HepG2 (cell line): ENCODE measurements around the gene KSR1. TPM values are rescaled to one million over a fixed set of nuclear protein-coding genes. Genes with fewer than 3 reads are reported as not detected.

Experiments used
- ATAC-seq: fragments of 200-7000 bp; cut with Tn5 transposase; 3 replicates; pipeline ENCODE4 v1.9.1; 2020; ENCODE audit warnings: mild to moderate bottlenecking, moderate library complexity
- BruUV-seq: library from RNA; stranded (reverse); fragments of 400-500 nt; replicated peaks from 2 replicates; lab custom pipeline; 2021; lab: Mats Ljungman, UMichigan
- CTCF ChIA-PET: fragments of 300-600 bp; formaldehyde crosslinking; extraction: SDS; loops from one replicate; lab custom pipeline; 2021; ENCODE audit warnings: low total read pairs, inconsistent platforms, low intra/inter-chr PET ratio; lab: Yijun Ruan, JAX
- POLR2A ChIA-PET: fragments of 350-600 bp; sonication (Branson Sonifier 250); formaldehyde crosslinking; loops from one replicate; lab custom pipeline; 2020; ENCODE audit warnings: antibody characterized with exemption, inconsistent platforms; lab: Yijun Ruan, JAX
- DNase-seq: peaks from one replicate; pipeline ENCODE4 v3.0.0-alpha.2; 2015; ENCODE audit warnings: low spot score
- FAIRE-seq: peaks from 3 replicates; lab custom pipeline; 2011; peaks lifted over from hg19 to GRCh38; lab: Jason Lieb, UNC
- H2AFZ ChIP-seq: one replicate; pipeline ENCODE4 v1.6.1; 2011; ENCODE audit warnings: low read length, inconsistent platforms
- H3K27ac ChIP-seq: fragments of 300-600 bp; 3 replicates; pipeline ENCODE4 v1.8.0; 2011; ENCODE audit warnings: mixed run types, mild to moderate bottlenecking, mixed read lengths, low read length, inconsistent platforms; ENCODE audit not compliant: insufficient read depth; ENCODE audit errors: extremely low read length
- H3K27me3 ChIP-seq, 2 experiments: fragments of 200-600 bp in 1 of 2; 2 replicates in 1 of 2; 3 replicates in 1 of 2; pipeline versions ENCODE4 v1.6.0 to v1.8.0; 2011; ENCODE audit warnings: low read length in 2 of 2, mild to moderate bottlenecking in 2 of 2, moderate library complexity in 2 of 2, inconsistent platforms in 1 of 2; ENCODE audit not compliant: insufficient read depth in 2 of 2, control insufficient read depth in 1 of 2
- H3K36me3 ChIP-seq, 2 experiments: fragments of 200-600 bp in 1 of 2; replicated peaks in 1 of 2; 2 replicates in 1 of 2; 3 replicates in 1 of 2; pipeline versions ENCODE4 v1.5.1 to v1.8.0; 2011; ENCODE audit warnings: low read length in 2 of 2, inconsistent platforms in 1 of 2; ENCODE audit not compliant: insufficient read depth in 2 of 2, control insufficient read depth in 1 of 2
- H3K4me1 ChIP-seq: 2 replicates; pipeline ENCODE4 v1.5.1; 2012; ENCODE audit warnings: low read length, inconsistent platforms; ENCODE audit not compliant: insufficient read depth
- H3K4me2 ChIP-seq: 2 replicates; pipeline ENCODE4 v1.6.0; 2011; ENCODE audit warnings: low read depth, low read length, inconsistent platforms
- H3K4me3 ChIP-seq, 3 experiments: fragments of 200-600 bp in 1 of 3; sonication (generic), shearing (Covaris generic) in 1 of 3; replicated peaks in 1 of 3; 2 replicates each; pipeline ENCODE4 v1.5.1; 2011 to 2016; ENCODE audit warnings: low read length in 3 of 3, inconsistent platforms in 2 of 3, low read depth in 2 of 3, mild to moderate bottlenecking in 2 of 3, control low read depth in 1 of 3, mixed read lengths in 1 of 3; ENCODE audit not compliant: insufficient read depth in 1 of 3
- H3K79me2 ChIP-seq: one replicate; pipeline ENCODE4 v1.6.1; 2011; ENCODE audit warnings: low read length, inconsistent platforms; ENCODE audit not compliant: insufficient read depth
- H3K9ac ChIP-seq: 2 replicates; pipeline ENCODE4 v1.6.0; 2011; ENCODE audit warnings: mild to moderate bottlenecking, low read depth, low read length, inconsistent platforms; ENCODE audit not compliant: insufficient read depth
- H3K9me3 ChIP-seq: 2 replicates; pipeline ENCODE4 v1.5.1; 2012; ENCODE audit warnings: mild to moderate bottlenecking, low read length
- H4K20me1 ChIP-seq: 2 replicates; pipeline ENCODE4 v1.6.0; 2011; ENCODE audit warnings: inconsistent platforms, mild to moderate bottlenecking, low read length, moderate library complexity; ENCODE audit not compliant: insufficient read depth
- MBNL3 ChIP-seq: fragments of 250-450 bp; sonication (Bioruptor Pico); conservative IDR thresholded peaks from 2 replicates; pipeline ENCODE4 v1.8.0; 2022; ENCODE audit warnings: mild to moderate bottlenecking, inconsistent platforms
- SOX5 ChIP-seq: IDR thresholded peaks from 2 replicates; pipeline ENCODE4 v1.6.1; 2016; ENCODE audit warnings: borderline replicate concordance
- ZFP82 ChIP-seq: sonication (generic); formaldehyde crosslinking; IDR thresholded peaks from 2 replicates; pipeline ENCODE4 v1.5.1; 2020; ENCODE audit warnings: mild to moderate bottlenecking, missing genetic modification reagents, borderline replicate concordance
- WGBS: methylation state at CpG from one replicate; pipeline ENCODE4 v1.1.6; 2017; ENCODE audit warnings: low lambda C conversion rate; 5-methylcytosine and 5-hydroxymethylcytosine counted together
- in situ Hi-C: cut with HindIII; loops from 2 replicates; pipeline ENCODE4 v1.10.0; 2017; ENCODE audit warnings: low pct_unique_long_range_greater_than_20kb; ENCODE audit not compliant: extremely low pct_ligation_motif_present
- intact Hi-C: fragments of 100-400 bp; cut with micrococcal nuclease; formaldehyde crosslinking; loops from one replicate; pipeline ENCODE4 v1.10.0; 2022; ENCODE audit not compliant: unreplicated experiment
- polyA plus RNA-seq, 8 experiments: library from polyadenylated mRNA; depleted of rRNA in 3 of 8; stranded (reverse) in 7 of 8; unstranded in 1 of 8; fragments of >200 nt; fragmentation: Illumina TruSeq in 4 of 8; extraction: Trizol in 4 of 8; gene quantifications; 2 replicates each; pipeline versions ENCODE4 v1.2.1 to v1.2.3, GENCODE V29; 2011 to 2016; ENCODE audit warnings: low read depth in 4 of 8, missing spikeins in 1 of 8, mixed read lengths in 1 of 8; ENCODE audit not compliant: insufficient read depth in 1 of 8
- total RNA-seq, 5 experiments: library from RNA; depleted of rRNA; stranded (reverse); fragments of >200 nt; fragmentation: Illumina TruSeq; extraction: Trizol; gene quantifications; 2 replicates each; pipeline ENCODE4 v1.2.3, GENCODE V29; 2016; ENCODE audit warnings: low read depth in 1 of 5
- TF ChIP-seq, protein P1 (sequence below): sonication (generic); formaldehyde crosslinking; IDR thresholded peaks from 2 replicates; pipeline ENCODE4 v1.4.0; 2020; ENCODE audit warnings: missing genetic modification reagents
- TF ChIP-seq, protein P2 (sequence below): sonication (generic); formaldehyde crosslinking; IDR thresholded peaks from 2 replicates; pipeline ENCODE4 v1.4.0; 2020; ENCODE audit warnings: missing genetic modification reagents

The KSR1 gene
- total and polyA plus RNA-seq, 2 of the 13 experiments (the other 11 are each of a cell fraction or from before 2014, with no cell fraction given) = 10.1 to 16.6 TPM

DNA sequence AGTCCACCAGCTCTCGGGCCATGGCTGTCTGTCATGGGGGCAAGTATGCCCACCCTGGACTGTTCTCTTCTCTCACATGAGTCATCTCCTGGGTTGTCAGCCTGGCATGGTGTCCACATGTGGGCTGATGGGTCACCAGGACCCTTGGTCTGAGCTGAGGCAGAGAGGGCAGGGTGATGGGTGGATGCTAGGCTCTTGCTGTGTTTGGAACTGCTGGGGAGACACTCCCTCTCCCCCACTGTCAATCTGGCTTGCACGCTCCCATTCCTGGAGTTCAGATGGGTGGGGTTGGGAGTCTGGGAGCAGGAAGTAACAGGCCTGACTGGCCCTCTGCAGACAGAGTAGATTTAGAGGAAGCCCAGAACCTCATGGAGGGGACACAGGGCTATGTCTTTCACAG, 28.9 kb downstream of the KSR1 start (continued):
- TF ChIP-seq, protein P1, sequence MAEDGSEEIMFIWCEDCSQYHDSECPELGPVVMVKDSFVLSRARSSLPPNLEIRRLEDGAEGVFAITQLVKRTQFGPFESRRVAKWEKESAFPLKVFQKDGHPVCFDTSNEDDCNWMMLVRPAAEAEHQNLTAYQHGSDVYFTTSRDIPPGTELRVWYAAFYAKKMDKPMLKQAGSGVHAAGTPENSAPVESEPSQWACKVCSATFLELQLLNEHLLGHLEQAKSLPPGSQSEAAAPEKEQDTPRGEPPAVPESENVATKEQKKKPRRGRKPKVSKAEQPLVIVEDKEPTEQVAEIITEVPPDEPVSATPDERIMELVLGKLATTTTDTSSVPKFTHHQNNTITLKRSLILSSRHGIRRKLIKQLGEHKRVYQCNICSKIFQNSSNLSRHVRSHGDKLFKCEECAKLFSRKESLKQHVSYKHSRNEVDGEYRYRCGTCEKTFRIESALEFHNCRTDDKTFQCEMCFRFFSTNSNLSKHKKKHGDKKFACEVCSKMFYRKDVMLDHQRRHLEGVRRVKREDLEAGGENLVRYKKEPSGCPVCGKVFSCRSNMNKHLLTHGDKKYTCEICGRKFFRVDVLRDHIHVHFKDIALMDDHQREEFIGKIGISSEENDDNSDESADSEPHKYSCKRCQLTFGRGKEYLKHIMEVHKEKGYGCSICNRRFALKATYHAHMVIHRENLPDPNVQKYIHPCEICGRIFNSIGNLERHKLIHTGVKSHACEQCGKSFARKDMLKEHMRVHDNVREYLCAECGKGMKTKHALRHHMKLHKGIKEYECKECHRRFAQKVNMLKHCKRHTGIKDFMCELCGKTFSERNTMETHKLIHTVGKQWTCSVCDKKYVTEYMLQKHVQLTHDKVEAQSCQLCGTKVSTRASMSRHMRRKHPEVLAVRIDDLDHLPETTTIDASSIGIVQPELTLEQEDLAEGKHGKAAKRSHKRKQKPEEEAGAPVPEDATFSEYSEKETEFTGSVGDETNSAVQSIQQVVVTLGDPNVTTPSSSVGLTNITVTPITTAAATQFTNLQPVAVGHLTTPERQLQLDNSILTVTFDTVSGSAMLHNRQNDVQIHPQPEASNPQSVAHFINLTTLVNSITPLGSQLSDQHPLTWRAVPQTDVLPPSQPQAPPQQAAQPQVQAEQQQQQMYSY (CRISPR knock-in tag) = no peak
- TF ChIP-seq SOX5 (CRISPR knock-in tag) = no peak
- TF ChIP-seq, protein P2, sequence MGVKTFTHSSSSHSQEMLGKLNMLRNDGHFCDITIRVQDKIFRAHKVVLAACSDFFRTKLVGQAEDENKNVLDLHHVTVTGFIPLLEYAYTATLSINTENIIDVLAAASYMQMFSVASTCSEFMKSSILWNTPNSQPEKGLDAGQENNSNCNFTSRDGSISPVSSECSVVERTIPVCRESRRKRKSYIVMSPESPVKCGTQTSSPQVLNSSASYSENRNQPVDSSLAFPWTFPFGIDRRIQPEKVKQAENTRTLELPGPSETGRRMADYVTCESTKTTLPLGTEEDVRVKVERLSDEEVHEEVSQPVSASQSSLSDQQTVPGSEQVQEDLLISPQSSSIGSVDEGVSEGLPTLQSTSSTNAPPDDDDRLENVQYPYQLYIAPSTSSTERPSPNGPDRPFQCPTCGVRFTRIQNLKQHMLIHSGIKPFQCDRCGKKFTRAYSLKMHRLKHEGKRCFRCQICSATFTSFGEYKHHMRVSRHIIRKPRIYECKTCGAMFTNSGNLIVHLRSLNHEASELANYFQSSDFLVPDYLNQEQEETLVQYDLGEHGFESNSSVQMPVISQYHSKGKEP (CRISPR knock-in tag) = no peak

DNA sequence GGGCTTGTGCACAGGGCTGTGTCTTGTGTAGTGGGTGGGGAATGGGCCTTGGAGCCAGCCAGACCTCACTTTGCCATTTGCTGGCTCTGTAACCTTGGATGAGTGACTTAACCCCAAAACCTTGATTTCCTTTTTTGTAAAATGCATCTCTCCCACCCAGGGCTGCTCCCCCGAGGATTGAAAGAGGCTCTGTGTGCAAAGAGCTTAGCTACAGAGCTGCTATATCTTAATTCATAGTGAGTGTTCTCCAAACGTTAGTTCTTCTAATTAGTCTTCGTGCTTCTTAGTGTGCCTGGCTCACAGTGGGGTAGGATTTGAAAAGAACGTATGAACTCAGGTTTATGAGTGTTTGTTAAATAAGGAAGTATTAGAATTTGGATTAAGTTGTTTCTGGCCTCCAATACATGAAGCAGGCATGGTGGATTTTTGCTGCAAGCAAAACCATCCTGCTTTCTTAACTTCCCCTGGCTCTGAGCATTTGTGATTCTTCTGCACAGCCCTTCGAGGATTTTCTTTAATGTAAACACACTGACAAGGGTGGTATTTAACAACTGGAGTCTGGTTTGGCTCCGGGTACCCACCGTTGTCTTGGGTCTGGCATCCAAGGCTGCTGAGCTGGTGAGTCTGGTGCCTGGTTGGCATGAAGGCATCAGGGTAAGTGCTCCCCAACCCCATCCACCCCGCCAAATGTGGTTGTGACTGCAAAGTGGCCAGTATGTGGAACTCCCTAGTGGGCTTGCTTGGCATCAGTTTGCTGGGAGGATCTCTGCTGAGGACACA, 29.7 kb downstream of the KSR1 start:
- intact Hi-C loops = no loop called here
- Histone ChIP-seq H3K9ac (no peak overlapping the region), H3K36me3 (peaks cover 0 to 21% of the 10 kb centered on the region in 2 experiments; a peak in 3 of 5 replicates), H3K9me3 (no peaks in the 10 kb centered on the region), H3K4me3 (no peak overlapping the region), H3K27ac (no peak overlapping the region), H2AFZ (no peak overlapping the region), H3K79me2 (peaks cover 9% of the 10 kb centered on the region), H3K4me2 (no peak overlapping the region), H4K20me1 (no peaks in the 10 kb centered on the region), H3K4me1 (0 out of 2 replicates have a peak, but pooled peaks cover 5% of the 10 kb centered on the region), H3K27me3 (no peaks in the 10 kb centered on the region)
- ChIA-PET CTCF (no interaction called here), POLR2A (no interaction called here)
- no TSS peak for BruUV-seq
- 93% methylated on average over 7 of the region's 8 CpGs for WGBS
- in situ Hi-C loops = loop anchor here (25.0 kb wide), 1 partner anchor 401 kb away; the partner anchor contains the start of gene LYRM9
- ATAC-seq = no peak
- FAIRE-seq = no peak
- no peak for DNase-seq
- TF ChIP-seq ZFP82 (CRISPR knock-in tag) (no peak), MBNL3 (CRISPR knock-in tag) (no peak)
